ENCODE results near the gene SRP14.

SRP14 gene, protein sequence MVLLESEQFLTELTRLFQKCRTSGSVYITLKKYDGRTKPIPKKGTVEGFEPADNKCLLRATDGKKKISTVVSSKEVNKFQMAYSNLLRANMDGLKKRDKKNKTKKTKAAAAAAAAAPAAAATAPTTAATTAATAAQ

DNA sequence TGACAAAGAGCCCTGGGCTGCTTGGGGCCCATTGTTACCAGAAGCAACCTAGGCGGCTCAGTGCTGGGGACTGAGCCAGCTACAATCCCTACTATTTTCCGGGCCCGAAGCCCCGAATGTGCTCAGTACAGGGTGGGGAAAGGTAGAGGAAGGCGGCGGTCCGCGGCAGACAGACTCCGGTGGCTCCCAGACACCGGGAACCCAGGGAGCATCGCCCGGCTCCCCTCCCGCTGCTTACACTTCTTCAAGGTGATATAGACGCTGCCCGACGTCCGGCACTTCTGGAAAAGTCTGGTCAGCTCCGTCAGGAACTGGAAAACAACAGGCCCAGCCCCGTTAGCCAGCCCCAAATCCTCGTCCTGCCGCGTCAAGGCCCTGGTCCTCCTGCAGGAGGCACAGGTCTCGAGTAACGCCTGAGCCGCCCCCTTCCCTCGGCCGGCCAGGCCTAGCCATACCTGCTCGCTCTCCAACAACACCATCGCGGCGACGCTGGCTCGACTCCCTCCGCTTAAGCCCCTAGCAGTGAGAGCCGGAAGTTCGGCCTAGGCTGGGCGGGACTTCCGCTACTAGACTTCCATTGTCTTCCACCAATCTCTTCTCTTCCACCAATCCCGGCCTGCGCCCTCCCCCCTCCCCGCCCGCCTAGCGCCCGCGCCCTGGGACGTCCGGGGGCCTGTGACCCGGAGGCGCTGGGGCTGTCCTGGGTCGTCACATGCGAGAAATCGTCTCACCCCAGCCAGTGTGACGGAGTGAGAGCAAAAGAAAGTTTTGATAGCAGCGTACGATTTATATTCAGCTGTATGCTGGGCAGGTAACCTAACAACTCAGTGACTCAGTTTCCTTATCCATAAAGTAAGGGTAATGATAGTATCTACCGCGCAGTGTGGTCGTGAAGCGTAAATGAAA is at the start of gene SRP14:
TSS of gene SRP14 (minus strand) at position 544 of the 906 bp plus-strand sequence. CDS start at position 479, 65 bp downstream.
- H4K20me1 ChIP-seq (ENCODE audit: insufficient read depth): no peaks in the 10 kb centered on the region
- peaks cover 17% of the 10 kb centered on the region; the same call in 1 of the 2 replicates for H3K79me2 ChIP-seq (ENCODE audit: insufficient read depth, low read depth)
- peak within 1 kb of the TSS; percentile 54 for H3K27ac ChIP-seq
- peak within 1 kb of the TSS; percentile 53 for H3K4me2 ChIP-seq
- peak within 1 kb of the TSS; percentile 85 for H2AFZ ChIP-seq (ENCODE audit: low read depth)
- H3K4me3 ChIP-seq (IDR thresholded peaks at IDR 0.05; ENCODE audit: insufficient read depth, low read depth, low read length): no peak within 1 kb of the TSS
- peak within 1 kb of the TSS; percentile 77 for H3K9ac ChIP-seq
- H3K4me1 ChIP-seq (ENCODE audit: low read depth, poor library complexity, severe bottlenecking): peaks cover 37% of the 10 kb centered on the region
- H3K27me3 ChIP-seq (ENCODE audit: insufficient read depth, low read depth): no peaks in the 10 kb centered on the region
- TF ChIP-seq, protein P1, sequence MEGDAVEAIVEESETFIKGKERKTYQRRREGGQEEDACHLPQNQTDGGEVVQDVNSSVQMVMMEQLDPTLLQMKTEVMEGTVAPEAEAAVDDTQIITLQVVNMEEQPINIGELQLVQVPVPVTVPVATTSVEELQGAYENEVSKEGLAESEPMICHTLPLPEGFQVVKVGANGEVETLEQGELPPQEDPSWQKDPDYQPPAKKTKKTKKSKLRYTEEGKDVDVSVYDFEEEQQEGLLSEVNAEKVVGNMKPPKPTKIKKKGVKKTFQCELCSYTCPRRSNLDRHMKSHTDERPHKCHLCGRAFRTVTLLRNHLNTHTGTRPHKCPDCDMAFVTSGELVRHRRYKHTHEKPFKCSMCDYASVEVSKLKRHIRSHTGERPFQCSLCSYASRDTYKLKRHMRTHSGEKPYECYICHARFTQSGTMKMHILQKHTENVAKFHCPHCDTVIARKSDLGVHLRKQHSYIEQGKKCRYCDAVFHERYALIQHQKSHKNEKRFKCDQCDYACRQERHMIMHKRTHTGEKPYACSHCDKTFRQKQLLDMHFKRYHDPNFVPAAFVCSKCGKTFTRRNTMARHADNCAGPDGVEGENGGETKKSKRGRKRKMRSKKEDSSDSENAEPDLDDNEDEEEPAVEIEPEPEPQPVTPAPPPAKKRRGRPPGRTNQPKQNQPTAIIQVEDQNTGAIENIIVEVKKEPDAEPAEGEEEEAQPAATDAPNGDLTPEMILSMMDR (conservative IDR thresholded peaks at IDR 0.05; ENCODE audit: low read depth, low read length): no peak
- H3K36me3 ChIP-seq (ENCODE audit: insufficient read depth): no peaks in the 10 kb centered on the region; the same call in 1 of the 2 replicates

DNA sequence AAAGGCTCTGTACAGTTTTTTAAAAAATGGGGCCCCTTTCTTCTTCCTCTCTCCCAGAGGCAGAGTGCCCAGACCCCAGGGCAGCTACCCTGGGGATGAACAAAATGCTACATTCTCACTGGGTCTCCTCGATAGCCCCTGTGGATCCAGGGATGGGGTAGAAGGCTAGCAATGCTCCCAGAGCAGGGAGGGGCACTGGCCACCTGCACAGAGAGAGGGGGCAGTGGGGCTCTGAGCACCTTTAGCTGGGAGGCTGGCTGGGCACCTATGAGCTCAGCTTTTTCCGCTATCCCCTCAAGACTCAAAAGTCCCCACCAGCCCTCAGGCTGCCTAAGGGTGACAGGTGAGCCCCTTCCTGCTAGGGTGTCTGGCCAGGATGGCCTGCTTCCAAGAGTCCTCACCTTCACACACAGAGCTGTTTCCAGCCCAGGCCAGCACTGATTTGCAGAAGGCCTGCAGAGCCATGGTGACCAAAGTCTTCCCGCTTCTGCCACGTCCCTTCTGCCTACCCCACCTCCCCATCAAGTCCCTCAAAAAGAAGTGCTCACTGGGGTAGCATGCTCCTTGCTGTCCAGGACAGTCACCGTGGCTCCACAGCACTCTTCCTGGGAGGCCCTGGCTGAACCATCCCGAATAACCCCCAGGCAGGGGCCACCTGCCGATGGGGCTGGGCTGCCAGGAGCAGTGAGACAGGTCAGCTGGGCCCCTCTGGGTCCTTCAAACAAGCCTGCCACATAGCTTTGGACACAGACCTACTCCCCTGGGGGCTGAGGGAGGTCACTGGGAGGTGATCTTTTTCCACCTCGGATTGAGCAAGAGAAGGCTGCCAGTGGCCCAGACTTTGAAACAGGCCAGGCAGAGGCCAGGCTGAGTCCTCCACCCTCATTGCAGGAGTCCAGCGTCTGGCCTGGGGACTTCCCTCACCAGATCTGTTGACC is 49.3 kb upstream of the SRP14 start:
- no peaks in the 10 kb centered on the region for H3K27me3 ChIP-seq (ENCODE audit: insufficient read depth, low read depth)
- H3K36me3 ChIP-seq (ENCODE audit: insufficient read depth): no peaks in the 10 kb centered on the region
- H3K4me3 ChIP-seq (IDR thresholded peaks at IDR 0.05; ENCODE audit: insufficient read depth, low read depth, low read length): no peak overlapping the region
- H3K27ac ChIP-seq: no peak overlapping the region
- H3K9ac ChIP-seq: no peak overlapping the region
- peaks cover 48% of the 10 kb centered on the region for H3K4me1 ChIP-seq (ENCODE audit: low read depth, poor library complexity, severe bottlenecking)
- H3K4me2 ChIP-seq: no peak overlapping the region; the same call in 1 of the 2 replicates
- H3K79me2 ChIP-seq (ENCODE audit: insufficient read depth, low read depth): no peaks in the 10 kb centered on the region
- no peaks in the 10 kb centered on the region for H4K20me1 ChIP-seq (ENCODE audit: insufficient read depth)
- TF ChIP-seq, protein P1 (conservative IDR thresholded peaks at IDR 0.05; ENCODE audit: low read depth, low read length): no peak
- no peak overlapping the region for H2AFZ ChIP-seq (ENCODE audit: low read depth)

DNA sequence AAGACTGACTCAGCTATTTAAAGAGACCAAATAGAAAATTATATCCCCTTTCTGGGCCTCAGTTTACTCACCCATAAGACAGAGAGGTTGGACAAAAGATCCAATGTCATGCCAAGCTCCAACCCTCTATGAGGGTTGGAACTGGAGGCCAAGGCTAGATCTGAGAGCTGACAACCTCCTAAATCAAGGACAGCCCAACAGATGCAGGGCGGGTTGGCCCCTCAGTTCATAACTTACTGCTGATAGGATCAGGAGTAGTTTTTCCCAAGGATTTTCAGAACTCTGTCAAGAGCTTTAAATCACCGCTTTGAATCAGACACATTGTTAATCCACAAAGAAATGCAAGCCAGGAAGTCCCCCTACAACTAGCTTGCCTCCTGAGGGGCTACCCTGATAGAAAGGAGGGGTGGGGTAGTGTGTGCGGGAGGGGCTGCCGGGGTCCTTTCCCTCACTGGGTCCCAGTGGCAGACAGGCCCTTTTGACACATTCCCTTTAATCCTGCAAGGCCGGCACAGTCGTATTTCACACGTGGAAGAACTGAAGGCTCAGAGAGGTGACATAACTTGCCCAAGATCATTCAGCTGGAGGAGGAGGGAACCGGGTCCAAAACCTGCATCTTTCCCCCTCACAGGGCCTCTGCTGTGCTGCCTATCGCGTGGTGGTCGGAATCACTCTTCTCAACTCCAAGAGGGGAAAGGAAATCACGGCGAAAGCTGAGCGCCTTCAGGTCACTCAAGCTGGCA is 48.3 kb upstream of the SRP14 start:
- no peak overlapping the region for H2AFZ ChIP-seq (ENCODE audit: low read depth)
- H3K27ac ChIP-seq: no peak overlapping the region
- H3K4me3 ChIP-seq (IDR thresholded peaks at IDR 0.05; ENCODE audit: insufficient read depth, low read depth, low read length): no peak overlapping the region
- TF ChIP-seq, protein P1 (conservative IDR thresholded peaks at IDR 0.05; ENCODE audit: low read depth, low read length): no peak
- H3K79me2 ChIP-seq (ENCODE audit: insufficient read depth, low read depth): no peaks in the 10 kb centered on the region
- peaks cover 40% of the 10 kb centered on the region for H3K4me1 ChIP-seq (ENCODE audit: low read depth, poor library complexity, severe bottlenecking)
- H4K20me1 ChIP-seq (ENCODE audit: insufficient read depth): no peaks in the 10 kb centered on the region
- H3K36me3 ChIP-seq (ENCODE audit: insufficient read depth): no peaks in the 10 kb centered on the region
- H3K27me3 ChIP-seq (ENCODE audit: insufficient read depth, low read depth): no peaks in the 10 kb centered on the region
- H3K9ac ChIP-seq: no peak overlapping the region
- H3K4me2 ChIP-seq: no peak overlapping the region

DNA sequence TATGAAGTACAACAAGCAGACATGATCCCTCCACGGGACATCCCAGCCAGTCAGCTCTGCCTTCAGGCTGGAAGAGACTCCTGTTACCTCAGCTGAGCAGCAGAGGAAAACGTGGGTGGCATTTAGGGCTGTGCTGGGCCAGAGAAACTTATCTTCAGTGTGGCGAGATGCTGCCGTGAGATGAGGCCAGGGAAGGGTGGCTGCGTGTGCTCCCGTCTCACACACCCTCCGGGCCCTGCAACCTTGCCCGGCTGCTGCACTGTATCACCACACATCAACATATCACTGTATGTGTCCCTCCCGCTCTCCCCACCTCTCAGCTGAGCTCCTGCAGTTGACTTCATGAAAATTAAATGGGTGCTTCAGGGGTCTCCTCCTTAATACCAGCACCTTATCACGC is 46.3 kb upstream of the SRP14 start:
- Histone ChIP-seq H3K4me1 (ENCODE audit: low read depth, poor library complexity, severe bottlenecking) (peaks cover 39% of the 10 kb centered on the region), H3K79me2 (ENCODE audit: insufficient read depth, low read depth) (no peaks in the 10 kb centered on the region), H3K4me2 (no peak overlapping the region), H3K36me3 (ENCODE audit: insufficient read depth) (no peaks in the 10 kb centered on the region), H3K27me3 (ENCODE audit: insufficient read depth, low read depth) (no peaks in the 10 kb centered on the region), H3K27ac (no peak overlapping the region), H3K9ac (no peak overlapping the region), H3K4me3 (IDR thresholded peaks at IDR 0.05; ENCODE audit: insufficient read depth, low read depth, low read length) (no peak overlapping the region), H2AFZ (ENCODE audit: low read depth) (no peak overlapping the region), H4K20me1 (ENCODE audit: insufficient read depth) (no peaks in the 10 kb centered on the region)
- TF ChIP-seq, protein P1 (conservative IDR thresholded peaks at IDR 0.05; ENCODE audit: low read depth, low read length): no peak
